ENCODE results near the gene CYS1. TPM values are rescaled to one million over a fixed set of nuclear protein-coding genes. Genes with fewer than 3 reads are reported as not detected.
"Not testable (repeated sequence)": the region's sequence is repeated elsewhere in the genome, so short reads cannot be mapped to it uniquely, and the experiment has no call there.

The CYS1 gene
- total RNA-seq, 3 donors from 2014 or later (not counting 1 experiment from before 2014, with no cell fraction given), result not detected

- Mint-ChIP-seq H3K9me3 (no peaks in the 10 kb centered on the region), H3K27ac (no peak overlapping the region), H3K4me3 (no peak overlapping the region), H3K36me3 (no peaks in the 10 kb centered on the region), H3K27me3 (ENCODE audit: low read depth in 2 of 2) (no peaks in the 10 kb centered on the region), H3K4me1 (peaks cover 44 to 64% of the 10 kb centered on the region in 2 donors)
- TF ChIP-seq CTCF (IDR thresholded peaks at IDR 0.05), result no peak
- 85% methylated on average over 14 of the region's 14 CpGs for WGBS (ENCODE audit: insufficient coverage)
- H3K4me3 ChIP-seq (ENCODE audit: low read length), result no peak overlapping the region
- no peak for DNase-seq
- H3K27me3 ChIP-seq (ENCODE audit: control insufficient read depth, insufficient read depth, low read length), result no peaks in the 10 kb centered on the region
- intact Hi-C loops (cut with micrococcal nuclease), result no loop called here
- H3K36me3 ChIP-seq (ENCODE audit: control insufficient read depth, insufficient read depth, low read length), result no peaks in the 10 kb centered on the region
- peaks cover 86% of the 10 kb centered on the region for H3K4me1 ChIP-seq (ENCODE audit: control insufficient read depth, insufficient read depth, low read length)
- ATAC-seq, result no peak
- no peak overlapping the region for H3K27ac ChIP-seq (ENCODE audit: low read length)
- no peaks in the 10 kb centered on the region for H3K9me3 ChIP-seq (ENCODE audit: control insufficient read depth, insufficient read depth, low read length)
Observed at GRCh38 chr2:10033251-10034006, 46.8 kb downstream of the CYS1 start.

DNA sequence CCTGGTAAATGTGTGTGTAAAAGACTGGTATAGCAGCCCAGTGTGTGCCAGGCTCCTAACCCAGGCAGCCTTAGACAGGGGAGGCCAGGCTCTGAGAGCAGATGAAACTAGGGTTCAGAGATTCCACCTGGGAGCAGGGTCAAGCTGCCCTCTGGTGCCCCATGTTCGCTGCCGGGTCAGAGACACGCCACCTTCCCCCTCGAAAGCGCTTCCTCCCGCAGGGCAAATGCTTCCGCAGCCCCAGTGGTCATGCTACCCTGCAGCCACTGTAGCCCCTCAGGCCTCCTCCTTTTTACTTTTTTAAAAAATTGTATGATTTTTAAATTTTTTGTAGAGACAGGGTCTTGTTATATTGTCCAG lies 47.5 kb downstream of the CYS1 start:
- no peak for TF ChIP-seq CTCF (IDR thresholded peaks at IDR 0.05)
- Histone ChIP-seq H3K27me3 (ENCODE audit: control insufficient read depth, insufficient read depth, low read length) (no peaks in the 10 kb centered on the region), H3K27ac (ENCODE audit: low read length) (no peak overlapping the region), H3K4me1 (ENCODE audit: control insufficient read depth, insufficient read depth, low read length) (peaks cover 86% of the 10 kb centered on the region), H3K36me3 (ENCODE audit: control insufficient read depth, insufficient read depth, low read length) (no peaks in the 10 kb centered on the region), H3K4me3 (ENCODE audit: low read length) (no peak overlapping the region), H3K9me3 (ENCODE audit: control insufficient read depth, insufficient read depth, low read length) (no peaks in the 10 kb centered on the region)
- WGBS (ENCODE audit: insufficient coverage), result 98% methylated on average over 7 of the region's 7 CpGs
- Mint-ChIP-seq H3K36me3 (no peaks in the 10 kb centered on the region), H3K4me1 (peaks cover 46 to 63% of the 10 kb centered on the region in 2 donors), H3K27ac (no peak overlapping the region), H3K9me3 (no peaks in the 10 kb centered on the region), H3K4me3 (no peak overlapping the region), H3K27me3 (ENCODE audit: low read depth in 2 of 2) (no peaks in the 10 kb centered on the region)
- DNase-seq (no peak), ATAC-seq (no peak)
- intact Hi-C loops (cut with micrococcal nuclease), result no loop called here

- H3K27ac Mint-ChIP-seq, result peak overlapping the region in 1 of 2 donors; percentile 94
- Histone ChIP-seq H3K27me3 (ENCODE audit: control insufficient read depth, insufficient read depth, low read length) (no peaks in the 10 kb centered on the region), H3K4me1 (ENCODE audit: control insufficient read depth, insufficient read depth, low read length) (peaks cover 89% of the 10 kb centered on the region), H3K27ac (ENCODE audit: low read length) (no peak overlapping the region), H3K4me3 (ENCODE audit: low read length) (no peak overlapping the region), H3K9me3 (ENCODE audit: control insufficient read depth, insufficient read depth, low read length) (no peaks in the 10 kb centered on the region), H3K36me3 (ENCODE audit: control insufficient read depth, insufficient read depth, low read length) (no peaks in the 10 kb centered on the region)
- ATAC-seq (no peak), DNase-seq (no peak)
- TF ChIP-seq CTCF (IDR thresholded peaks at IDR 0.05), result no peak
- no peak overlapping the region for H3K4me3 Mint-ChIP-seq
- peaks cover 46 to 59% of the 10 kb centered on the region in 2 donors for H3K4me1 Mint-ChIP-seq
- intact Hi-C loops (cut with micrococcal nuclease), result no loop called here
- no peaks in the 10 kb centered on the region for H3K9me3 Mint-ChIP-seq
- WGBS (ENCODE audit: insufficient coverage), result 90% methylated on average over 20 of the region's 20 CpGs
- no peaks in the 10 kb centered on the region for H3K27me3 Mint-ChIP-seq (ENCODE audit: low read depth in 2 of 2)
- H3K36me3 Mint-ChIP-seq, result no peaks in the 10 kb centered on the region
Observed at GRCh38 chr2:10031886-10032745, 48.1 kb downstream of the CYS1 start.

- DNase-seq; H3K27me3 ChIP-seq (ENCODE audit: control insufficient read depth, insufficient read depth, low read length); intact Hi-C loops (cut with micrococcal nuclease); H3K36me3 Mint-ChIP-seq; H3K4me3 ChIP-seq (ENCODE audit: low read length); H3K36me3 ChIP-seq (ENCODE audit: control insufficient read depth, insufficient read depth, low read length); ATAC-seq; H3K27ac ChIP-seq (ENCODE audit: low read length); H3K9me3 ChIP-seq (ENCODE audit: control insufficient read depth, insufficient read depth, low read length); H3K9me3 Mint-ChIP-seq; H3K27me3 Mint-ChIP-seq (ENCODE audit: low read depth in 2 of 2): not testable (repeated sequence)
- 87% methylated on average over 6 of the region's 8 CpGs for WGBS (ENCODE audit: insufficient coverage)
- Mint-ChIP-seq H3K27ac (peak overlapping the region; percentile 93 to 94), H3K4me1 (peaks cover 42 to 58% of the 10 kb centered on the region in 2 donors), H3K4me3 (peak overlapping the region; percentile 78)
- H3K4me1 ChIP-seq (ENCODE audit: control insufficient read depth, insufficient read depth, low read length), result peaks cover 78% of the 10 kb centered on the region
Observed at GRCh38 chr2:10030798-10031197, 49.4 kb downstream of the CYS1 start.
